SU-DHL-6 (cell line): ENCODE results near the gene DCAKD.

Experiments
- H2AFZ ChIP-seq: fragments of 200-600 bp; sonication (generic); 2 replicates; pipeline ENCODE4 v1.6.1; 2014; ENCODE audit warnings: low read depth, mild to moderate bottlenecking, moderate library complexity, mixed read lengths, antibody characterized with exemption, low read length; ENCODE audit not compliant: severe bottlenecking
- H3F3A ChIP-seq: fragments of 200-600 bp; shearing (Covaris generic); 2 replicates; pipeline ENCODE4 v1.6.0; 2016; ENCODE audit warnings: antibody characterized with exemption, mild to moderate bottlenecking; ENCODE audit not compliant: insufficient read depth
- H3K27ac ChIP-seq: fragments of 200-600 bp; sonication (generic); 2 replicates; pipeline ENCODE4 v1.5.1; 2016; ENCODE audit warnings: low read depth, mild to moderate bottlenecking, low read length, moderate library complexity, mixed read lengths
- H3K27me3 ChIP-seq: fragments of 200-600 bp; sonication (generic), shearing (Covaris generic); 2 replicates; pipeline ENCODE4 v1.6.0; 2014; ENCODE audit warnings: mild to moderate bottlenecking, low read length
- H3K36me3 ChIP-seq: fragments of 200-600 bp; sonication (generic); 2 replicates; pipeline ENCODE4 v1.6.1; 2014; ENCODE audit warnings: mild to moderate bottlenecking, low read length, mixed read lengths
- H3K4me2 ChIP-seq: fragments of 300-600, 200-600 bp; shearing (Covaris generic), sonication (generic); 2 replicates; pipeline ENCODE4 v1.6.0; 2014; ENCODE audit warnings: low read length, low read depth, mild to moderate bottlenecking; ENCODE audit not compliant: poor library complexity, severe bottlenecking
- H3K4me3 ChIP-seq: fragments of 200-600 bp; sonication (generic); 2 replicates; pipeline ENCODE4 v1.5.1; 2014; ENCODE audit warnings: antibody characterized with exemption, low read length, mild to moderate bottlenecking, mixed read lengths; ENCODE audit not compliant: insufficient read depth, poor library complexity, severe bottlenecking
- H3K79me2 ChIP-seq: fragments of 200-600 bp; sonication (generic); 2 replicates; pipeline ENCODE4 v1.6.1; 2014; ENCODE audit warnings: mild to moderate bottlenecking, low read length, moderate library complexity; ENCODE audit not compliant: insufficient read depth
- H3K9ac ChIP-seq: fragments of 200-600 bp; sonication (generic); 2 replicates; pipeline ENCODE4 v1.7.0; 2014; ENCODE audit warnings: mild to moderate bottlenecking, low read length
- H3K9me2 ChIP-seq: fragments of 200-600 bp; sonication (generic); replicated peaks from 2 replicates; pipeline ENCODE4 v1.6.1; 2014; ENCODE audit warnings: low read length; ENCODE audit not compliant: insufficient read depth
- H3K9me3 ChIP-seq: fragments of 200-600 bp; sonication (generic); 2 replicates; pipeline ENCODE4 v1.6.1; 2014; ENCODE audit warnings: low read length, mixed read lengths; ENCODE audit not compliant: insufficient read depth
- H4K20me1 ChIP-seq: fragments of 200-600 bp; sonication (generic); 2 replicates; pipeline ENCODE4 v1.6.1; 2014; ENCODE audit warnings: low read depth, mild to moderate bottlenecking, antibody characterized with exemption, low read length, moderate library complexity, mixed read lengths
- CTCF ChIP-seq: fragments of 200-600 bp; sonication (generic); IDR thresholded peaks from one replicate; pipeline ENCODE4 v1.5.1; 2017; ENCODE audit warnings: antibody characterized with exemption, mild to moderate bottlenecking, low read length, moderate library complexity; ENCODE audit not compliant: insufficient read depth, poor library complexity, severe bottlenecking
- EZH2phosphoT487 ChIP-seq: fragments of 200-600 bp; sonication (generic), shearing (Covaris generic); conservative IDR thresholded peaks from 2 replicates; pipeline ENCODE4 v1.6.1; 2018; ENCODE audit warnings: mild to moderate bottlenecking, antibody characterized with exemption, low read length, moderate library complexity, mixed read lengths

DCAKD gene

DNA sequence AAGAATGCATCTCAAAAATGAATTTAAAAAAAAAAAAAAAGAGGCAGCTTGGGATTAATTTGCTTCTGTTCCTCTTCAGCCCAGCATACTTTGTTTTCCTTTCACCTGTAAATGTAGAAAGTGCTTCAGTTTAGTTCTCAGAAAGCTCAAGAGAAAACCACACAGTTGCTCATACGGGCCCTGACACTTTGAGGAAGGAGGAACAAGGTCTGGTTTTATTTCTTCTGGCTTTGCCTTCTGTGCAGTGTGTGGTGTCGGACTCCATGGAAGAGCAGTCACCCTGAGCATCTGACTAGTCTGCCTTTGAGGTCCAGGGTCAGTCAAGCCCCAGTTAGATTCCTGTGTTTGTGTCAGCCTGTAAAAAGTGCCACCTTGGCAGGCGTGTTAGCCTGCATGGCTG, 37.3 kb upstream of the DCAKD start:
- H3K9ac ChIP-seq, result no peak overlapping the region
- no peaks in the 10 kb centered on the region for H3K9me3 ChIP-seq
- no peaks in the 10 kb centered on the region for H3K79me2 ChIP-seq
- H4K20me1 ChIP-seq, result no peaks in the 10 kb centered on the region
- H3K27ac ChIP-seq, result no peak overlapping the region
- peaks cover 5% of the 10 kb centered on the region; the same call in 1 of the 2 replicates for H3K36me3 ChIP-seq
- H3K27me3 ChIP-seq, result no peaks in the 10 kb centered on the region
- H3K9me2 ChIP-seq, result no peaks in the 10 kb centered on the region
- no peak overlapping the region for H2AFZ ChIP-seq
- no peak overlapping the region for H3K4me3 ChIP-seq
- no peak for TF ChIP-seq CTCF
- TF ChIP-seq EZH2phosphoT487, result no peak
- H3F3A ChIP-seq, result no peaks in the 10 kb centered on the region
- H3K4me2 ChIP-seq, result no peak overlapping the region

GRCh38 chr17:45087978-45088377, 36.5 kb upstream of the DCAKD start:
- Histone ChIP-seq H3K27me3 (no peaks in the 10 kb centered on the region), H3K79me2 (no peaks in the 10 kb centered on the region), H3K9me2 (no peaks in the 10 kb centered on the region), H3K4me3 (no peak overlapping the region), H4K20me1 (no peaks in the 10 kb centered on the region), H2AFZ (no peak overlapping the region), H3F3A (no peaks in the 10 kb centered on the region), H3K27ac (no peak overlapping the region), H3K9ac (no peak overlapping the region), H3K4me2 (no peak overlapping the region), H3K36me3 (peaks cover 11% of the 10 kb centered on the region; the same call in 1 of the 2 replicates), H3K9me3 (no peaks in the 10 kb centered on the region)
- TF ChIP-seq CTCF (no peak), EZH2phosphoT487 (no peak)

DNA sequence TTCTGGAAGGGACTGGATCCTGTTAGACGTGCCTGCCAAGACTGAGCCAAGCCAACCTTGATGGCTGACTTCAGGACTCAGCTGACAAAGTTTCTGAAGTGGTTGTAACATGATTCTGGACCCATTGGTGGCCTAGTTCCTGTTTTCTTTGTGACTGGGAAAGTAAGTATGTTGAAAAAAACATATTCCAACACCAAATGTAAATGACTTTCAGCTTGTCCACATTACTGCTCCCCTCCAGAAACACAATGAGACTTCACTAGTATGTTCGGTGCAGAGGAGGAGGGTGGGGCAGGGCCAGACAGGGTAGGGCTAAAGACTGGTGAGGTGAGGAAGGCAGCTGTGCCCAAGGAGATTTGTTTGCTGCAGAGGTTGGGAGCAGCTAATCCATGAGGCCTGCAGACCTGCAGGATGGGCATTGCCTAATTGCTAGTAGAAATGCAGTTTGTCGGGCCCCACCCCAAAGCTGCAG, 36.1 kb upstream of the DCAKD start:
- no peak overlapping the region for H3K4me3 ChIP-seq
- H3K36me3 ChIP-seq, result peaks cover 11% of the 10 kb centered on the region; the same call in 1 of the 2 replicates

More for the DNA sequence above, 36.1 kb upstream of the DCAKD start:
- H3K4me2 ChIP-seq, result no peak overlapping the region
- H3K27me3 ChIP-seq, result no peaks in the 10 kb centered on the region
- no peak overlapping the region for H3K27ac ChIP-seq
- no peaks in the 10 kb centered on the region for H3F3A ChIP-seq
- H3K9me3 ChIP-seq, result no peaks in the 10 kb centered on the region
- no peak overlapping the region for H3K9ac ChIP-seq
- TF ChIP-seq EZH2phosphoT487 (no peak), CTCF (no peak)
- H3K79me2 ChIP-seq, result no peaks in the 10 kb centered on the region
- H3K9me2 ChIP-seq, result no peaks in the 10 kb centered on the region
- no peaks in the 10 kb centered on the region for H4K20me1 ChIP-seq
- H2AFZ ChIP-seq, result no peak overlapping the region
